Activated gamma-delta T cell (primary cell): ENCODE measurements around the gene DBP.
"Not testable (repeated sequence)": the region's sequence is repeated elsewhere in the genome, so short reads cannot be mapped to it uniquely, and the experiment has no call there.

Experiments used
- DNase-seq: peaks from one replicate; lab custom pipeline; 2025; lab: John Stamatoyannopoulos, UW
- total RNA-seq, 2 donors: gene quantifications; one replicate each; lab custom pipeline; 2026; lab: John Stamatoyannopoulos, UW

DBP gene, protein sequence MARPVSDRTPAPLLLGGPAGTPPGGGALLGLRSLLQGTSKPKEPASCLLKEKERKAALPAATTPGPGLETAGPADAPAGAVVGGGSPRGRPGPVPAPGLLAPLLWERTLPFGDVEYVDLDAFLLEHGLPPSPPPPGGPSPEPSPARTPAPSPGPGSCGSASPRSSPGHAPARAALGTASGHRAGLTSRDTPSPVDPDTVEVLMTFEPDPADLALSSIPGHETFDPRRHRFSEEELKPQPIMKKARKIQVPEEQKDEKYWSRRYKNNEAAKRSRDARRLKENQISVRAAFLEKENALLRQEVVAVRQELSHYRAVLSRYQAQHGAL
- total RNA-seq = 39.3 to 68.3 reads per million in 2 donors

GRCh38 chr19:48636859-48637448 lies at the start of gene DBP:
Gene DBP, minus strand, starts transcription at chr19:48637379. Its CDS starts 385 bp downstream, at chr19:48636994.
- DNase-seq = no peak

- DNase-seq = not testable (repeated sequence)
These were observed 49.5 kb upstream of the DBP start for GRCh38 chr19:48686637-48687036.

GRCh38 chr19:48686088-48686487 lies 48.9 kb upstream of the DBP start:
- DNase-seq = no peak

- no peak for DNase-seq
These were observed 48.4 kb upstream of the DBP start for GRCh38 chr19:48685583-48685982.

DNA sequence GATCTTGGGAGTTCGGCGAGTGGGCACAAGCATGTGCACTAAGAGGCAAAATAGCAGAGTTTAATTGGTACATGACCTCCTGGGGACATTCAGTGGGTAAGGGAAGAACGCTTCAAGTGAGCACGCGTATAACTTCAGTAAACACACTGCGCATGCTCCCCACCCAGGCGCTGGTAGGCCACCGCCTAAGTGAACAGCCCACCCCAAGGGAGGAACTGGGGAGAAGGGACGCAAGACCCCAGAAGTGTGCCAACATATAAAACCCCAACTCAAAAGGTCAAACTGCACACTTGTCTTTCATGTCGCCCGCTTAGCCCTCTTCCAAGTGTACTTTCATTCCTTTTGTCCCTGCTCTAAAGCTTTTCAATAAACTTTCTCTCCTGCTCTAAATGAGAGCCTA lies 46.2 kb upstream of the DBP start:
- DNase-seq = no peak

GRCh38 chr19:48681127-48681470 lies 43.9 kb upstream of the DBP start:
- no peak for DNase-seq

DNA sequence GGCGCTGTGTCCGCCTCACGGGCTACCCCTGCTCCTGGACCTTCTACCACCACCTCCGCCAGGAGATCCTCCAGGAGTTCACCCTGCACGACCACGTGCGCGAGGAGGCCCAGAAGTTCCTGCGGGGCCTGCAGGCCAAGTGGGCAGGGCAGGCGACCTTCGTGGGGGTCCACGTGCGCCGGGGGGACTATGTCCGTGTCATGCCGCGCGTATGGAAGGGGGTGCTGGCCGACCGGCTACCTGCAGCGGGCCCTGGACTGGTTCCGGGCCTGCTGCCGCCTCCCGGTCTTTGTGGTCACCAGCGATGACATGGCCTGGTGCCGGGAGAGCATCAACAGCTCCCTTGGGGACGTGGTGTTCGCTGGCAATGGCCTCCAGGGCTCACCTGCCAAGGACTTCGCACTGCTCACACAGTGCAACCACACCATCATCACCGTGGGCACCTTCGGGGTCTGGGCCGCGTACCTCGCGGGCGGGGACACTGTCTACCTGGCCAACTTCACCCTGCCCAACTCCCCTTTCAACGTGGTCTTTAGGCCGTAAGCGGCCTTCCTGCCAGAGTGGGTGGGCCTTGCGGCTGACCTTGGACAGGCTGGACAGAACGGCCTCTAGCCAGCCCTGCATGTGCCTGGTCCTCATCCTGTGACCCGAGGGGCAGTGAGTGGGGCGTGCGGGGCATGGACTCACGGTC lies 43.4 kb upstream of the DBP start:
- no peak for DNase-seq

- DNase-seq = not testable (repeated sequence)
These were observed 42.8 kb upstream of the DBP start for GRCh38 chr19:48680006-48680405.

DNA sequence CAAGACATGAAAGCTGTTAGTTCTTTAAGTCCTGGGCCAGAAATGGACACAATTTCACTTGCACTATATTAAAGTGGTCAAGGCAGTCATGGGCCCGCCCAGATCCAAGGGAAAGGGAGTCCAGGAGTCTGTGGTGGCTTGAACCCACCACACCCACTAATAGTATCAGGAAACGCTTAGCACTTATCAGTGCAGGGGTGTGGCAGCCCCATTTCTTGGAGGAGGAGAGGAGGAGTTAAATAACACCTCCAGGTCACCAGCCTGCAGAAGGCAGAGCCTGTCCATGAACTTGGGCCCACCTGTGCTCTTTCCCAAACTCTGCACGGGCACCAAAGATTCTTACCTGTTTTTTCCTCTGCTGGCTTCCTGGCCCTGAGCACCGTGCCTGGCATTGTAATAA lies 41.0 kb upstream of the DBP start:
- no peak for DNase-seq

- no peak for DNase-seq
These were observed 39.7 kb upstream of the DBP start for GRCh38 chr19:48676887-48677286.

DNA sequence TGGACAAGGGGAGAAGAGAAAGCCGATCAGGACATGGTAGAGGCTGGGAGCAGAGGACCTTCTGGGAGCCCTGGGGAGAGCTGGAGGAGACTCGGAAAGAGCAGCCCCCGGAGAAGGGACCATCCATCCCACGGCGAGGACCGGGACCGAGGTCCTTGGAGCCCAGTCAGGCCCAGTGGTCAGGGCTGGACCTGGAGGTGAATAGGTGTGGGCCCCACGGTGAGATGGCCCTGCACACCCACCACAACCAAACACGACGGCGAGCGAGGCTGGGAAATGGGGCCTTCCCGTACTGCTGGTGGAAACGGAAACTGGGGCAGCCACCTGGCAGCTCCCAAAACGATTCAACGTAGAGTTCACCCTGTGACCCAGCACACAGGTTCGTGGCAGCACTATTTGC lies 39.3 kb upstream of the DBP start:
- DNase-seq = no peak

DNA sequence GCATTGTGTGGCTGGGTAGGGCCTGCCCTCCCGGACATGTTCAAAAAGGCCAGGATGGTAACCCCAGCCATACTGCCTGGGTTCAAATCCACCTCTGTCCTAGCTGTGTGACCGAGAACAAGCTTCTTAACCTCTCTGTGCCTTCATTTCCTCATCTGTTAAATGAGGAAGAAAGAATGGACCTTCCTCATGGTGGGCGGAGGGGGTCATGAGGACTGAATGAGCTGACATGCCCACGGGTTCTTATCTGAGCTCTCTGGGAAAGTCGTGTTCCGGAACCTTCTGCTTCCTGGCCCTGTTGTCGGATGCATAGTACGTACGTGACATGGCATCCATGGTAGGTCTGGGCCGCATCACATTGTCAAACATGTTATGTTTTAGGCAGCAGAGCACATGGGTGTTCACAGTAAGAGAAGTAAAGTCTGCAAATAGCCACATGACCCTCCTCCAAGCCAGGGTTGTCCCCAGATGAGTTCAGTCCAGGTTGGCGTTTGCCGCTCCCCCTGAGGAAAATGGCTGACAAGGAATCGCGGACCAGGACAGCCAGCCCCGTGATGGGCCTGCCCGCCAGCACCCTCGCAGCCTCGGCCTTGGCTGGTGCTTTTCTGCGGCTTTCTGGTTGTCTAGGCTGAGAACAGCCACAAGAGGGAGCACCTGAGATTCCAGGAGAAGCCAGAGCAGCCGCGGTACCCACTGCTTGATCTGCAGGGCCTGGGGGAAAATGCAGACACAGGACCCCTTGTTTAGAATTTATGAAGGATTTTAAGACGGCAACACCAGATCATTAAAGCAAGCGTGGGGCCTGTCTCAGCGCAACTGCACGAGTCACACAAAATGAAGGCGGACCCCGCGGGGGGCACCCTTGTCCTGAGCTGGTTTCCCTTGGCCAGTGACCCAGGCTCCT lies 38.0 kb upstream of the DBP start:
- DNase-seq = no peak

GRCh38 chr19:48674216-48674809 lies 37.1 kb upstream of the DBP start:
- no peak for DNase-seq

DNA sequence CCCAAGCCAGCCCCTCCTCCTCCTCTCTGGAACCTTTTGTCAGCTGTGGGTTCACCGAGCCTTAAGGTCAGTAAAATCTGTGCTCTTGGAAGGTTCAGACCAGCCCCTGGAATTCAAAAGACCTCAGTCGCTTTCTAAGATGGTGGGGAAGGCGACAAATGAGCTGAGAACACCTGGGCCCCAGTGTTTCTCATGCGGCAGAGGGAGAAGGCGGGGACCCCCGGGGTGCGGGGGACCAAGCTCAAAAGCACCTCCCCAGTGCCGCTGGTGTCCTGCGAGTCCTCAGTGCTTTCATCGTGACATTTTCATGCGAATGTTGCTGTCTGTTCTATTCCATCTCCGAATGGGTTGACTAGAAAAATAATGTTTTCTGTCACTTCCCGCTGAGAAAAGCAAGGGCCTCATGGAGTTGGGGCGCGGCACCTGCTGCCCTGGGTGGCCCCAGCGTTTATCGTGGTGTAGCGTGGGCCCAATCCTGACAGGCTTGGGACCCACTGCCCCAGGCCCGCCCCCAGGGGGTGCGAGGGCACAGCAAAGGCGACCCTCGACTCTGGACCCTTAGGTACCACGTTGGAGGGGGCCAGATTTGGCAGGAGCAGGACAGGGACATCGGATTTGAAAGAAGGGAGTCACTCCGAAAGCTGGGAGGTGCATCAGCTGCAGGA lies 36.4 kb upstream of the DBP start:
- no peak for DNase-seq

DNA sequence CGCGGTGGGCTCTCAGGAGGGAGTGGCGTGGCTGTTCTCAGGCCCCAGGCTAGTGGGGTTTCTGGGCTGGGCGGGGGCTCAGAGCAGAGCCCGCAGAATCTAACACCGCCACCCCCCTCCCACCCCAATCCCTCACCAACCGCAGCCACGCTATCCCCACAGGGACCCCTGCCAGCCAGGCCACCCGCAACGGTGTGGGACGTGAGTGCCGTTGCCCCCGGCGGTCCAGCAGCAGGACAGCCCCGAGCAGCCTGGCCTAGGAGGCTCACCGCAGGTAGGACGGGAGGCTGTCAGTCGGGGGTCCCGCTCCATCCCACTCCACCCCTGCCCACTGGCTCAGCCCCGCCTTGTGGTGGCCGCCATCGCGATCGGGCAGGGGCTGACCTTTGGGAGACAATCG lies 35.8 kb upstream of the DBP start, which contains the start of gene NTN5:
TSS of gene NTN5 (minus strand) at position 24 of the 400 bp plus-strand sequence. CDS start 2,031 bp downstream, outside the sequence.
- DNase-seq = no peak

DNA sequence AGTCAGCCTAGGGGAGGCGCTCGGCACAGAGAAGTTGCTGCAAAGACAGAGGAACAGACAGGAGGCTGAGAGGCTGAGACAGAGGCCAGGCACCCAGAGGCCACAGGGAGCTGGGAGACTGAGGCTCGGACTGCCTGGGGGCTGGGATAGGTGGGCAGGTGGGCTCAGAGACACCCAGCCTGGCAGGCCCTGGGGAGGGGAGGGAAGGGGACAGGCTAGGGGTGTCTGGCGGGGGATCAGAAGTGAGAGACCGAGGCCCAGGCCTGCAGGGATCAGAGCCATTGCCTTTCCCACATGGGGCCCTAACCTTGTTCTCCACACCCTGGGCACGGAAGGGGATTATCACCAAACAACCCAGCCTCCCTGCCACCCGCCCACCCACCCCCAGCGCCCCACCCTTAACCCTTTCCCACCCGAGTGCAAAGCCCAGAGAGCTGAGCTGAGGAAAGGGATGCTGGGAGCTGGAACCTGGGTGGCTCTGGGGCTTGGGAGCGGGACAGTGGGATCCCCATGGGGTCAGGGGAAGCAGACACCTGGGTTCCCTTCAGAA lies 34.3 kb upstream of the DBP start:
- DNase-seq = no peak

DNA sequence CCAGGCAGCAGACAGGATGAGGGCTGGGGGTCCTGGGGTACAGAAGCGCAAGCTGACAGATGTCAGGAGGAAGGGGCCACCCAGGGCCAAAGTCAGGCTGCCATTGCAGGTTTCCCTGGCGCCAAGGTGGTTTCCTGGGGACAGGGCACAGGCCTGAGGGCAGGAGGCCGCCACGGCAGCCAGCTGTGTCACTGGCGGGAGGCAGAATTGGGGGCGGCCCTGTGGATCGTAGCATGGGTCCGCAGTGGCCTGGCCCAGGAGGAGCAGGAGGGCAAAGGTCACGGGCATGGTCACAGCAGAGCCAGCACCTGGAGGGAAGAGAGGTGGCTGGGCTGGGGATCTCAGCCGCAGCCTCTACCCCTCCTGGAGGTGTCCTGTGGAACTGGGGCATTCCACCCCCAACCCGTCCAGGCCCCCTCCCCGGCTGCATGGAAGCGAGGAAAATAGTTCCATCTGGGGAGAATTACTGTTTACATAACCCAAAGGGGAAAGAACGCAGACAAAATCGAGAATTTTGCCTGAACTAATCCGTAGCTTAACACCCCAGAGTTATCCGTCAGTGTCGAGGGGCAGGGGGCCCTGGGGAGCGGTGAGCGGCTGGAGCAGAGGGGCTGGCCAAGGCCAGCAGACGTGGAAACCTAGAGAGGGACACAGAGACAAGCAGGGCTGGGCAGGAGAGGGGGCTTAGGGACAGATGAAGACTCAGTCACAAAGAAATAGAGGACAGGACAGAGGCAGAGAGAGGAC lies 33.7 kb upstream of the DBP start:
- DNase-seq = no peak

- no peak for DNase-seq
These were observed 32.9 kb upstream of the DBP start for GRCh38 chr19:48669903-48670668.

DNA sequence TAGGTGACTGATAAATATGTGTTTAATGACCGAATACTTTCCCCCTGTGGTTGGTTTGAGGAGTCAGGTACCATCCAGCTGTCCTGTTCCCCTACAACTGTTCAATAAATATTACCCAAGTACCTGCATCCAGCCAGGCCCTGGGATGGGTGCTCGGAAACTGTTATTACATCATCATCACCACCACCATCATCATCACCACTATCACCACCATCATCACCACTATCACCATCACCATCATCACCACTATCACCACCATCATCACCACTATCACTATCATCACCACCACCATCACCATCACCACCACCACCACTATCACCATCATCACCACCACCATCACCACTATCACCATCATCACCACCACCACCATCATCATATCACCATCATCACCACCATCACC lies 31.6 kb upstream of the DBP start:
- no peak for DNase-seq
